Epidermal melanocyte (primary cell): Measurements from ENCODE around the gene GLT6D1.

Source experiments
- DNase-seq: peaks from one replicate; pipeline ENCODE4 v3.0.0; 2011; ENCODE audit warnings: low spot score; ENCODE audit not compliant: insufficient read length

GLT6D1 gene

DNA sequence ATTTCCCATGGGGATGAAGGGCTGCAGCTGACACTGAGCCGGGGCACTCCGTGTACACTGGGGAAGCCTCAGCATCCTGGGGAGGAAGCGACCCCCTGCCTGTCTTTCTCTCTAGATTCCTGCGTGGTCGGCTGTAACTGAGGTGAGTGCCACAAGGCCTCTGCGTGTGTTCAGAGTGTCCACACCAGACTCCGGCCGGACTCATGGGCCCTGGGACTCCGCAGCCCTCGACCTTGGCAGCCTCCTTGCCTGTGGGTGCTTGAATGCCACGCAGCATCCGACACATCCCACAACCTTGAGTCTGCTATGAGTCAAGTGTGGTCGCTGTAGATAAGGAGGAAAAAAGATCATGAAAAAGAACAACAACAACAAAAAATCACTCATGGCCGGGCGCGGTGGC is 54.4 kb downstream of the GLT6D1 start:
- no peak for DNase-seq

DNA sequence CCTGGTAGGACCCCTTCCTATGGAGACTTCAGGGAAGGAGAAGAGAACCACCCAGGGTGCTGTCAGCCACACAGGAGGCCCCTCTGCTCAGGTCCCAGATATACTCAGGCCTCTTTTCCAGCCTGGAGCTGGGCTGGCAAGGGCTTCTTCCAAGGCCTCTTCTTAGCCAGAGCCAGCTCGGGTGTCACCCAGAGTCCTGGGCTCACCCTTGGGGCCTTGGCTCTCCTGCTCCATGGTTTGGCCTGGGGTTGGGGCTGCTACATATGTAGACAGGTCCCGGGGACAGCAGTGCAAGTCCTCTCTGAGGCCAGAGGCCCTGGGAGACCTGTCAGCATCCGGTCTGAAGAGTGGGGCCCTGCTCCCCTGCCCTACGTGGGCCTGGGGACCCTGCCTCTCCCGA is 55.0 kb downstream of the GLT6D1 start:
- no peak for DNase-seq

DNA sequence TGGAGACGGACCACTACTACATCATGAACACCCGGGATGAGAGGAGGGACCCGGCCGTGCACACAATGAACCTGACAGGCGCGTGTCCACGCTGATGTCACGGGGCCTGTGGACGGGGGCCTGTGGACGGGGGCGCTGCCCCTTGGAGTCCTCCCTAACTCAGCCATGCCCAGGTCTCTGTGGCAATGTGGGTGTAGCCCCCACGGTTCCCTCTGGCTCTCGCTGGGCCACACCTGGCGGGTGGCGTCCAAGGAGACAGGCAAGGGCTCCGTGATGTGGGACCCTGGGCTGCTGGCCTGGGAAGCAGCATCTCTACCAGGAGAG is 55.7 kb downstream of the GLT6D1 start:
- no peak for DNase-seq

DNA sequence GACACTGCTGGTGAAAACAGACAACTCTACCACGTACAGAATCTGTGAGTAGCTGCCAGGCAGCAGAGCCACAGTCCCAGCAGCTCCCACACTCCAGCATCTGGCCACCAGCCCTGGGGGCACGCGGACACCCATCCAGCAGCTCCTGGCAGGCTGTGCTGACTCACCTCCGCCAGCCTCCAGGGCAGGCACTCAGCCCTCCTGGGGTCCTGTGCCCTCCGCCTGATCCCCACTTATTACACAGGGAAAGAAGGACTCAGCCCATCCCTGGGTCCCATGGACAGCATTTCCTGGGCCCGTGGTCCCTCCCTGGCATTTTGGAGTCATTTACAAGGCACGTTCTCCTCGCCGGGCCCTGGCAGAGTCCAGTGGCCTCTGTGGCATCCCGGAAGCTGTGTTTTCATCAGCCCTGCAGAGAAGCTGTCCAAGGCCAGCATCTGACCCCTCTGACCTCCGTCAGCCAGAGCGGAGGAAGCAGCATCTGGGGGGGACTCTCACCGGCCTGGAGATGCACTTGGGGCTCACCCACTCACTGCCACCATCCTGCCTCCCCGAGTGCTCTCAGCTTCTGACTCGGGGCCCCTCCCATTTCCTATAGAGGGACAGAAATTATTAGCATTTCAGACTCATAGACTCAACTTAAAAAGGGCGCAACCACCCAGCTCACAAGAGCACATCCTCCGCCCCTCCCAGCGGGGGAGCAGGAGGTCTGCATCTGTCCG is 56.2 kb downstream of the GLT6D1 start:
- DNase-seq = no peak

DNA sequence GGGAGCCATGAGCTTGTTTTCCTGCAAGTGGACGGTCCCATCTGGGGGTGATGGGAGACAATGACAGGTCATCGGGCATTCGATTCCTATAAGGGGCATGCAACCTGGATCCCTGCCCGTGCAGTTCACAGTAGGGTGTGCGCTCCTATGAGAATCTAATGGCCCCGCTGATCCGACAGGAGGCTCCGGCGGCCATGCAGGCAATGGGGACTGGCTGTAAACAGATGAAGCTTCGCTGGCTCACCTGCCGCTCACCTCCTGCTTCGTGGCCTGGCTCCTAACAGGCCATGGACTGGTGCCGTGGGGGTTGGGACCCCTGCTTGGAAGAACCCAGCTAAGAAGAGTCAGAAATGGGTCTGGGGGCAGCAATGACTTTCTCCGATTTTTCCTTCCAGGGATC is 56.8 kb downstream of the GLT6D1 start:
- no peak for DNase-seq

DNA sequence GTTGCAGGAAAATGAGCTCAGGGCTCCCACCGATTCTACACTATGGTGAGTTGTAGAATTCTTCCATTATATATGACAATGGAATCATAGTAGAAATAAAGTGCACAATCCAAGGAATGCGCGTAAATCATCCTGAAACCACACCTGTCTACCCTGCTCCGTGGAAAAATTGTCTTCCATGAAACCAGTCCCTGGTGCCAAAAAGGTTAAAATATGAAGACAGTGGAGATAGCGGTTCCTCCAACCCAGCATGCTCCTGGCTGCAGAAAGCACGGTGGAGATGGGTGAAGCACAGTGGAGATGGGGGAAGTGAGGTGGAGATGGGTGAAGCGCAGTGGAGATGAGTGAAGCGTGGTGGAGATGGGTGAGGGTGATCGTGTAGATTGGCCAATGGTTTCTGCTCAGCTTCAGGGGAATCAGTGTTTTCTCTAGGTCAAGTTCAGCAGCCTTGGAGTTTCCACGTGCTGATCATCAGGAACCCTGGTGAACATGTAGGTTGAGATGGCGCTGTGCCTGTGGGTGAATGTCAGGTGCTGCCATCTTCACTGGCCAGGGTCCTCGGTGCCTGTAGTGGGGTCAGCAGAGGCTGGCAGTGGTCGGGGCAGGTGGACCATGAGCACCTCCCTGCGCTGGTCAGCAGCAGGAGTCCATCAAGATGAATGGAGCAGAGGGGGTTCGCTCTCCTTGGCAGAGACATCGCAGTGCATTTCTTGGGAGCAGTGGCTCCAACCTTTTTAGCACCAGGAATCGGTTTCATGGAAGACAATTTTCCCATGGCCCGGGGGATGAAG is 57.5 kb downstream of the GLT6D1 start:
- DNase-seq = no peak

DNA sequence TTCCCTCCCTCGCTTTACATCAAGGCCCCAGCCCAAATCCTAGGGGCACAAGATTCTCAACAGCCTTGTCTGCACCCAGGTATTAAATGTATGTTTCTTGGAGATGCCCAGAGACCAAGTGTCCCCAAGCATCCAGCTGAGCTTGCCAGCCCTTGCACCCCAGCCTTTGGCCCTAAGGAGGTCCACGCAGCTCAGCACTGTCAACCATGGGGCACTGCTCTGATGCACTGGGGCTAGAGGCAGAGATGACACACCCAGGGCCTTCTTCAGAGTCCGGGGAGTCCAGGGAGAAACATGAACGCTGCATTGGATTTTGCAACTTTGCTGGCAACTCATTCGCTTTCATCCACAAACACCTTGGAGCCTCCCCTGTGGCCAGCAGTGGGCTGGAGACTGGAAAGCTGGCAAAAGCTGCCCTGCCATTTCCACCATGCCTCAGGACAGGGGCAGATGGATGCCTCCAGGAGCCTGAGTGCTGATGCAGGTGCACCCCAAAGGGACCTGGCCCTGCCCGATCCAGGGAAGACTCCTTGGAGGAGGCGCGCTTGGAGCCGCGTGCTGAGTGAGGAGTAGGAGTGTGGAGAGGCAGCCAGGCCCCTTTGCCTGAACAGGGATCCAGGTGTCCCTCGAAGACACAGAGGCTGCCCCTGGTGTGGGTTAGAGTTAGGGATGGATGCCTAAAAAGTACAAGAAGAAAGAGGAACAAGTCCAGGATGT is 58.5 kb downstream of the GLT6D1 start:
- no peak for DNase-seq

DNA sequence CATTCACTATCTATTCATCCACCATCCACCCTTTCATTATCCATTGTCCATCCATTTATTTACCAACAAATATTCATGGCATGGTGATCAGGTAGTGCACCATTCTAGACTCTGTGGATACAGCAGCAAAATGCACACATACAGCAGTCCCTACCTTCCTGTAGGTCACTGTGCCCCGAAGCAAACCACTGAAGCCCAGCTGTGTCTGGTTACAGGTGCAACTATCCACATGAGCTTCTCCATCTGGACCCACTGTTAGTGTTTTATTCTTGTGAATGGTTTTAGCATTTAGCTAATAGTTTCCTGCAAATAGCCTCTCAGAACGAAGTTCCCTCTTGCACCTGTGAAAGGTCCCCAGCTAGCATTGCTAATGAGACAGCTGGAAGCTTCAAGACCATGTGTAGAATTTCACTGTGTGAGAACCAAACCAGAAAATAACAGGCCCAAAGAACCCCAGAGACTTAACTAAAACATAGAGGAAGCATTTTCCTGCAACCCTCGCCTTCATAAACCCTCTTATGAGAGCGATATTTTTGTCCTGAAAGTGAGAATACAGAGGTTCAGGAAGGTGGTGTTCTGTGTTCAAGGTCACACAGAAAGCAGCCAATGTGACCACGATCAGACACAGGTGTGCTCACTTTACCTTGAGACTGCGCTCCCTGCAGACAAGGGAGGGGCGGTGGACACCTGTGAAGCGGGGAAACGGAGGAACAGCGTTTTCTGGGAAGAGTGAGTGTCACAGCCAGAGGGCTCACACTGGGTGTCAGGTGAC is 59.3 kb downstream of the GLT6D1 start:
- no peak for DNase-seq

DNA sequence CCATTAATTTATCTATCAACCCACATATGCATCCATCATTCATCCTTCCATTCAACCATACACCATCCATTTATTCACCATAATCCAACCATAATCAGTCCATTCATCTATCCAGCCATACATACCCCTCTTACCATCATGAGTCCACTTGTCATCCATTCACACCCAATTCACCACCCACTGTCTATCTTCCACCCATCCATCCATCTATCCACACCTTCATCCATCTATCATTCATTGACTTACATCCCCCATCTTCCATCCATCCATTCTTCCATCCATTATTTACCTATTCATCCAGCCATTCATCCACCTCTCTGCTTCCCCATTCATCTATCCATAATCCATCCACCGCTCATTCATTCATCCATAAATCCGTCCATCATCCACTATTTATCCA is 60.0 kb downstream of the GLT6D1 start:
- no peak for DNase-seq

DNA sequence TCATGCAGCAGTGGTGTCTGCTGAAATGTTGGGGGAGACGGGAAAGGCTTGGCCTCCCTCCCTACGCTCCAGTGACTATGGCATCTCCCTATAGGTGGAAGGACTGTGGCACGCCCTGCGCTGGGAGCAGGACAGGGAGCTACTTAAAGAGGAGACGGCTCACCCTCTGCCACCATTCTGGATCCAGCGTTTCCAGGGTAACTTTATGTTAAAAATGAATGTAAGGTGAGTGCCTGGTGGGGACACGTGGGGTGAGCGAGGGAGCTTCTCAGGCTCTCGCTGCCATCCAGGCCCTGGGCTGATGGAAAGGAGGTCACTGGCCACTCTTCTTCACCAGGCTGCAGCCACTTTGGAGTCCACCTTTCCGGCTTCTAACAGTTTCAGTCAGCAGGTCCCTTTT is 62.1 kb downstream of the GLT6D1 start:
- DNase-seq = no peak

DNA sequence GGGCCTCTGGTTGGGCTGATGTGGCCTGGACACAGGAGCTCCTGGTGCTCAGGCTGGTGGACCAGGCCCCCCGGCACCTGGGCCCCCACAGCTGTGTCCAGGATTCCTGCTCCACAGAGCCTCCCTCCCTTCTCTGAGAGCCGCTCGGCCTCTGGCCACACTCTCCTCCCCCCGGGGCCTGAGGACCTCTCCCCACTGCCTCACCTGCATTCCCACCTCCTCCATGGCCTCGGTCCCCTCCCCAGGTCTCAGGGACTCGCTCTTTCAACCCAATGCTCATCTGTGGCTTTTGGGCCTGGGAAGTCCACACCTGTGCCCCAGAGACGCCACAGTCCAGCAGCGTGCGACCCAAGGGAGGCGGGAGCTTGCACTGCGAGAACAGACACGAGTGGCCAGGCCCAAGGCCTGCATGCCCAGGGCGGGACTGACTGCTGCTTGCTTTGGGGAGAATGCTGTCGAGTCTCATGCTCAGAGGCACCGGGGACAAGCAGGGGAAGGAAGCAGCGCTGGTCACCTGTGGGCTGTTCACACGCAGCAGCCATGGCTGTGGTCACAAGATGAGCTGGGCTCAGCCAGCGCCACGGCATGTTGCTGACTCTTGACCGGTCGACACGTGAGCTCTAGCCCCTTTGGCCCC is 63.2 kb downstream of the GLT6D1 start:
- DNase-seq = no peak

DNA sequence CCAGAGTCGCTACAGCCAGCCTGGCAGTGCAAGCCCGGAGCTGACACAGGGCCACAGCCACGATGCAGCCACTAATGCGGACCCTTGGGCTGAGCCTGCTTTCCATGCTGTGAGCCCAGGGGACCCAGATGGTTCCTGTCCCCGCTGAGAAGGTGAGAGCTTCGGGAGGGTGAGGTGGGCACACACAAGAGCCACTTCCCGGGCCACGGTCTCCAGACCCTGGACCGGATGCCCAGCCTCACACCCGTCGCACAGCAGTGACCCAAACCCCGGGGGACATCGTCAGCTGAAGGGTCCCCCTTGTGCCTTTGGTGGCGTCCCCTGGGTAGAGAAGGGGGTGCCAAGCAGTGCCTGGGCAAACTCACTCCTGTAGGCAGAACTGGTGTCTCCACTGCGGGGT is 64.4 kb downstream of the GLT6D1 start:
- DNase-seq = no peak

DNA sequence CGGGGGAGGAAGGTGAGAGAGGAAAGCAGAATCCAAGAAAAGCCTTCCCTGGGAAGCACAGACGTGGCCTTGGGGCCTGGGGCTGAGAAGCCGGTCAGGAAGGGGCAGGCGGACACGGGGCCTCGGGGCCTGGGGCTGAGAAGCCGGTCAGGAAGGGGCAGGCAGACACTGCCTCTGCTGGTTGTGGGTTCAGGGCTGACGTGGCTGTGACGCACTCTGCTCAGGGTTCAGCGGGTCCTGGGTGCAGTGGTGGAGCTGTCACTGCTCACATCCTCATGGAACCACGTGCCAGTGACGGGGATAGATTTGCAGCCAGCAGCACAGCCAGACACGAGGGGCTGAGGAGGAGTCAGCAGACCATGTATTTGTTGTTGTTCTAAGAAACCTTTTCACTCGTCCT is 65.0 kb downstream of the GLT6D1 start:
- DNase-seq = no peak
